Measurements from ENCODE around the gene PAGE2. TPM values are rescaled to one million over a fixed set of nuclear protein-coding genes. Genes with fewer than 3 reads are reported as not detected.
"Not testable (repeated sequence)": the region's sequence is repeated elsewhere in the genome, so short reads cannot be mapped to it uniquely, and the experiment has no call there.

PAGE2 gene, protein sequence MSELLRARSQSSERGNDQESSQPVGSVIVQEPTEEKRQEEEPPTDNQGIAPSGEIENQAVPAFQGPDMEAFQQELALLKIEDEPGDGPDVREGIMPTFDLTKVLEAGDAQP
- polyA plus RNA-seq (ENCODE audit: insufficient read length in 4 of 4) = not detected

DNA sequence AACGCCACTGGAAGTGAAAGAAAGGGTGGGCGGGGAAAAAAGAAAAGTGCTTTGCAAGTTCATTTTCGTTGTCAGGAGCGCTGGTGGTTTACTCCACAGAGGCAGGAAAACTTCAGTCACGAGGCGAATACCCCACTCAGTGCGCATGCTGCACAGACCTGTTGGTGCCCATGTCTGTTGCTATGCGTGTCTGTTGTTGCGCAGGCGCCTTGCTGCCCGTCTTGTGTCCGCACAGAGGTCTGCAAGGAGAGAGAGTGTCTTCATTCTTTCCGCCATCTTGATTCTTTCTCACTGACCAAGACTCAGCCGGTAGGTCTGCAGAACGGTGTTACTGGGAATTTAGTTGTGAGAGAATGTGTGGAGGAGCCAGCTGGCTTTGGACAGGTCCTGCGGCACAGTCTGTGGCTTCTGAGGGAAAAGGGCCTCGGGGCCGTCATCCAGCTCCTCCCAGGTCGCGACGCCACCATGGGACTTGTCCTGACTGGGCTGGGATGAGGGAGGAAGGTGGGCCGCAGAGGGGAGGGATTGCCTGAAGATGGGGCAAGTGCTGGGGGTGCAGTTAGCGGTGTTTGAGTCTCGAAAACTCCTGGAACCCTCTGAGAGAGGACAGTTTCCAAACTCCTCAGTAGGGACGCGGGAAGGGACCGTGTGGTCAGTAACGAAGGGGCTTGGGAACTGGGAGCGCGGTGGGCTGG, at the start of gene PAGE2:
TSS of gene PAGE2 (plus strand) at position 224 of the 695 bp plus-strand sequence. CDS start 1,003 bp downstream, outside the sequence.
- no peak for DNase-seq (ENCODE audit: low read depth in 4 of 4, low spot score in 2 of 4)

DNA sequence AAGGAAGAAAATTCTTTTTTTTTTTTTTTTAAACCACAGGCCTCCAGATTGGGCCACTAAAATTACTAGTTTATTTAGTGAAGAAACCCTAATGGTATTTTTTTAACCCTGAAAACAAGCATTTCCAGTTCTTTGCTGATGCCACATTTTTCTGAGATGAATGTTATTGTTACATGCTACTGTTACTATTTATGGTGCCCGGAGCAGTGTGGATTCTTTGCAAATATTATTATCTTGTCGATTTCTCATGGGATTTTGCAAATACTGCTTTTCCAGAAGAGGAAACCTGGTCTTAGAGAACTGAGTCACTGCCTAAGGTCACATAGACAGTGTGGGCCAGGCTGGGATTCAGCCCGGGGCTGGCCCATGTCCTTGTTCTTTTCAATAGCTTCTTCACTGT, 49.3 kb upstream of the PAGE2 start:
- DNase-seq (ENCODE audit: low read depth in 4 of 4, low spot score in 2 of 4) = no peak

DNA sequence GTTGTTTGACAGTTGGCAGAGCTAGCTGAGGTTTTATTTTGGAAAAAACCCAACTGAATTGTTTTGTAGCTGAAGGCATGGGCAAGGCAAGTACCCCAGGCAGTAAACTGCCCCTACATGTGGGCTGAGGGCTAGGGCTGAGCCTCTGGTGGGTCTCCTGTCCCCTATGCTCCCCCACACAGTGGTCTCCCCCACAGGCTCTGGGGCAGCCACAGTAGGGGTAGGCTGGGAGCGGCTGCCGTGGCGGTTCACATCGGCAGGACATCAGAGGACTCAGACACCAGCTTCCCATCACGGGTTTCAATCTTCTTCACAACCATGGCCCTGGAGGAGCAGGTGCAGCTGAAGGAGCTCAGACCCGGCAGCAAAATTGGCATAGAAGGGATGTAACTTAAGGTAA, 47.3 kb upstream of the PAGE2 start:
- DNase-seq (ENCODE audit: low read depth in 4 of 4, low spot score in 2 of 4) = no peak

DNA sequence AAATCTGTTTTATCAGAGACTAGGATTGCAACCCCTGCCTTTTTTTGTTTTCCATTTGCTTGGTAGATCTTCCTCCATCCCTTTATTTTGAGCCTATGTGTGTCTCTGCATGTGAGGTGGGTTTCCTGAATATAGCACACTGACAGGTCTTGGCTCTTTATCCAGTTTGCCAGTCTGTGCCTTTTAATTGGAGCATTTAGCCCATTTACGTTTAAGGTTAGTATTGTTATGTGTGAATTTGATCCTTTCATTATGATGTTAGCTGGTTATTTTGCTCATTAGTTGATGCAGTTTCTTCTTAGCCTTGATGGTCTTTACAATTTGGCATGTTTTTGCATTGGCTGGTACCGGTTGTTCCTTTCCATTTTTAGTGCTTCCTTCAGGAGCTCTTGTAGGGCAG, 38.2 kb upstream of the PAGE2 start:
- DNase-seq (ENCODE audit: low read depth in 4 of 4, low spot score in 2 of 4) = not testable (repeated sequence)

DNA sequence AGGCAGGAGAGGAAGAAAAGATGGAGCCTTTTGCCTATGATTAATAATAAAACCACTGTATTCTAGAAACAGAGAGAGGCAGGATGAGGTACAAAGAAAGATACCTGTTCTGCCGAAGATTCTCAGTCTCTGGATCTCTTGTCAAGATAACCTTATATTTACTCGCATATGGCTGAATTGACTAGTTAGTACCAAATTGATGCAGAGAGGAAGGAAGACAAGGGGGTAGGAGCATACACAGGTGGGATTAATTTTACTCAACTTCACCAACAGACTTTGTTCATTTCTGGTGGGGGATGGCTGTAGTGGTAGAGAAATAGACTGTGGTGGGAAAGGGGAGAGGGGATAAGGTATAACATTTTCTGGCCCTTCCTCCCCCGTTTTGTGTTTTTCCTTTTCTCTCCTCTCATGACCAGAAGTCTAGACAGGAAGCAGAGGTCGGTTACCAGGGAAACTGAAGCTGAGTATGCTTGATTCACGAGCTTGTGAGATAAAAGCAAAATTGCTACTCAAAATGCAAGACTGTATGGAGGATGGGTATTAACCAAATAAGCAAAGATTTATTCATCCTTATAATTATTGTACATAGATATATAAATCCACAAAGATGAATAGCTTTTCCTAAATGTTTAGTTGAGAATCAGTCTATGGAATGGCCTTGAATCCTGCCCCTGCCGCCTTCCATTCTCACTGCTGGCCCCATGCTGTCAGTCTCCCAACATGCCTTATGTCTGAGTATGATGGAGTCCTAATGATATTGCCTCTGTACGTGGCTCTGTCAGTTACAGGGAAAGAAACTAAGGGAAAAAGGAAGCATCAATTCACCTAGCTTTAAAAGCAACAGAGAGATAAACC, 31.8 kb upstream of the PAGE2 start:
- DNase-seq (ENCODE audit: low read depth in 4 of 4, low spot score in 2 of 4) = peak in 1 of 4 donors; percentile 23

DNA sequence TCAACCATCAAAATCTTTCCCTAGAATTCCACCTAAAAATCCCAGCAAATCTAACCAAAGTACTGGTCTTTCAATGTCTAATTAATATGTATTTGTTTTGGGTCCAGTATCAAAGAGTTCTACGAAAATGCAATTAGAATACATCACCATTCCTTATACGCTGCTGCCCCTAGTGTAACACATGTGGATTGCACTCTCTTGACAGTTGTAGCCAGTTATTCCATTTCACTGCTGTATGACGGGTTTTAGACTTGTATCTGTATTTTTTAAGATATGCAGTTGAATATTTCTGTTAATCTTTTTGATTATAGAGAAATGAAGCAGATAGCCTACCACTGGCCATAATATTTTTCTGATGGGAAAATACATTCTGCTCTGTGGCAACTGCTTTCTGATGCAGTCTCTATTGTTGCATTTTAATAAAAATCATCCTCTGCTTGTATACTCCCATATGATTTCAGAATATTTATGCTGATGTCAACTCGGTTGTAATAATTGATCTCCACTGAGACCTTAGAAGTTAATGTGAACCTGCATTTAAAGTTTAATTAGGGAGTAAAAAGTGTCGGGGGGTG, 31.1 kb upstream of the PAGE2 start:
- DNase-seq (ENCODE audit: low read depth in 4 of 4, low spot score in 2 of 4) = peak in 1 of 4 donors; percentile 16

DNA sequence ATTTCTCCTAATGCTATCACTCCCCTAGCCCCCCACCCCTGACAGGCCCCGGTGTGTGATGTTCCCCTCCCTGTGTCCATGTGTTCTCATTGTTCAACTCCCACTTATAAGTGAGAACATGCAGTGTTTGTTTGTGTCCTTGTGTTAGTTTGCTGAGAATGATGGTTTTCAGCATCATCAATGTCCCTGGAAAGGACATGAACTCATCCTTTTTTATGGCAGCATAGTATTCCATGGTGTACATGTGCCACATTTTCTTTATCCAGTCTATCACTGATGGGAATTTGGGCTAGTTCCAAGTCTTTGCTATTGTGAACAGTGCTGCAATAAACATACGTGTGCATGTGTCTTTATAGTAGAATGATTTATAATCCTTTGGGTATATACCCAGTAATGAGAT, 21.6 kb upstream of the PAGE2 start:
- DNase-seq (ENCODE audit: low read depth in 4 of 4, low spot score in 2 of 4) = not testable (repeated sequence)

DNA sequence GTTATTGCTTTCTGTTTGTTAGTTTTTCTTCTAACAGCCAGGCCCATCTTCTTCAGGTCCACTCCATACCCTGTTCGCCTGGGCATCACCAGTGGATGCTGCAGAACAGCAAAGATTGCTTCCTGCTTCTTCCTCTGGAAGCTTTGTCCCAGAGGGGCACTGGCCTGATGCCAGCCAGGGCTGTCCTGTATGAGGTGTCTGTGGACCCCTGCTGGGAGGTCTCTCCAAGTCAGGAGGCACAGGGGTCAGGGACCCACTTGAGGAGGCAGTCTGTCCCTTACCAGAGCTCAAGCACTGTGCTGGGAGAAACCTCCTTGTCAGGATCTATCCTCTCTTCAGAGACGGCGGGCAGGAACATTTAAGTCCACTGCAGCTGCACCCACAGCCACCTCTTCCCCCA, 16.5 kb upstream of the PAGE2 start:
- DNase-seq (ENCODE audit: low read depth in 4 of 4, low spot score in 2 of 4) = no peak

DNA sequence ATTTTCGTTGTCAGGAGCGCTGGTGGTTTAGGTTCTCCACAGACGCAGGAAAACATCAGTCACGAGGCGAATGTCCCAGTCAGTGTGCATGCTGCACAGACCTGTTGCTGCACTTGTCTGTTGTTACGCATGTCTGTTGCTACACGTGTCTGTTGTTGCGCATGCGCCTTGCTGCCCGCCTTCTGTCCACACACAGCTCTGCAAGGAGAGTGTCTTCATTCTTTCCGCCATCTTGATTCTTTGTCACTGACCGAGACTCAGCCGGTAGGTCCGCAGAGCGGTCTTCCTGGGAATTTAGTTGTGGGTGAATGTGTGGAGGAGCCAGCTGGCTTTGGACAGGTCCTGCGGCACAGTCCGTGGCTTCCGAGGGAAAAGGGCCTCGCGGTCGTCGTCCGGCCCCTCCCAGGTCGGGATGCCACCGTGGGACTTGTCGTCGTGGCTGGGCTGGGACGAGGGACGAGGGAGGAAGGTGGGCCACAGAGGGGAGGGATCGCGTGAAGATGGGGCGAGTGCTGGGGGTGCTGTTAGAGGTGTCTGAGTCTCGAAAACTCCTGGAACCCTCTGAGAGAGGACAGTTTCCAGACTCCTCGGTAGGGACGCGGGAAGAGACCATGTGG, 13.9 kb upstream of the PAGE2 start, which contains the start of gene PAGE2B:
TSS of gene PAGE2B (plus strand) at position 180 of the 617 bp plus-strand sequence. CDS start 1,012 bp downstream, outside the sequence.
- DNase-seq (ENCODE audit: low read depth in 4 of 4, low spot score in 2 of 4) = no peak

DNA sequence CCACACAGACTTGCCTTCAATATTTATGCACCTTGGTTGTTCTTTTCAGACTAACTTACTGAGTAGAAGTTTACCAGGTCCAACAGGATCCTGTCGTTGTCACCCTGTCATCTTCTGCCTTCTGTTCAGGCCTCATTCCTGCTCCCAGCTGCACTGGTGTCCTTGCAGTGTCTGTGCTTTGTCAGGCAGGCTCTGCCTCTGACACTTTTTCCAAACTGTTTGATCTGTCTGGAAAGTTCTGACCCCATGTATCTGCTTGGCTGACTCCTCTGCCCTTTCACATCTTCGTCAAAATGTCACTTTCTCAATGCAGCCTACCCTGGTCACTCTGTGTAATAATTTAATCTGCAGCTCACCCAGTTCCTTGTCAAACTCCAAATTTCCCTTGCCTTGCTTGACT, 9.9 kb downstream of the PAGE2 start:
- DNase-seq (ENCODE audit: low read depth in 4 of 4, low spot score in 2 of 4) = no peak

DNA sequence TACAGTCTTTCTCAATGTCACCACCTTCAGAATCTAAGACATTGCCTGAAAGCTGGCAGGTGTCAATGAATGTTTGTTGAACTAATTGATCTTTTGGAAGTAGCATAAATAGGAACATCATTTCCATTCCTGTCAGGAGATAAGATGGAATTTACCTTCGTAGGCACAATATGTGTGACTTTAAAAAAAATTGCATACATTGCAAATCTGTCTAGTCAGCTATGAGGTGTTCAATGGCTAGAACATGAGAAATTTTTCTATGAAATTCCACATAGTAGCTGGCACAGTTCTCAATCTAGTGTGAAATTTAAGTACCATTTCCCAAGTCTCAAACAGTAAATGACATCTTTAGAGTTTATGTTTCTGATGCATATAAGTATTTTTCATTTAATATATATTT, 10.3 kb downstream of the PAGE2 start:
- no peak for DNase-seq (ENCODE audit: low read depth in 4 of 4, low spot score in 2 of 4)

DNA sequence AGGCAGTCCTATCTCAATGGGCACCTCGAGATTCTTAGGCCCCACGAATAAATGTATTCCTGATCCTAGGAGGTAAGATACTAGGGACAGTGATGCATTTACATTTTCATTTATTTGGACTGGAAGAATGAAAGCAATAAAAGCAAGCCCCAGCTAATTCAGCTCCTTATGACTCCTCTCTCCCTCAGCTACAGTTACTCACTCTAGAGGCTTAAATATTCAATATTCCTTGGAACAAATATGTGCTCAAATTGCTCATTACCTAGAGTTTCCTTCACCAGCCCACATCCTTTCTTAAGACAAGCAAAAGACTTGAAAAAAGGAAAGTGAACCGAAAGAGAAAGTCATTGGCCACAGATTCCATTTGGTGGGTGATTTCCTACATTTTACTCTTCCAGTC, 13.9 kb downstream of the PAGE2 start:
- no peak for DNase-seq (ENCODE audit: low read depth in 4 of 4, low spot score in 2 of 4)

DNA sequence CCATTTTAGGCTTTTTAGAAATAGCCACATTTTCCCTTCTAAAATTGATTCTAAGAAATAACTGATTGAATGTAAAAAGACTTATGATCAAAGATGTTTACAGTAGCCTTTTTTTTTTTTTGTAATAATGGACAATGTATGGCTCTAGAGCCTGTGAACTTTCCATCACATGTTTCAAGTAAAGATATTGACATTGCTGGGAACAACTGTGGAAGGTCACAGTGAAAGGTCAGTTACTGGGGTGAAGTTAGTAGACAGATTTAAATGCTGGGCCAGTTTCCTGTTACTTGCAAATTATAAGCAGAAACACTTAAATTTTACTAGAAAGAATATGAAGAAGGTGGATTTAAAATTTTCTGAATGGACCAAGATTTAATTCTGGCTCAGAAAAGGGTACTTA, 18.4 kb downstream of the PAGE2 start:
- no peak for DNase-seq (ENCODE audit: low read depth in 4 of 4, low spot score in 2 of 4)

DNA sequence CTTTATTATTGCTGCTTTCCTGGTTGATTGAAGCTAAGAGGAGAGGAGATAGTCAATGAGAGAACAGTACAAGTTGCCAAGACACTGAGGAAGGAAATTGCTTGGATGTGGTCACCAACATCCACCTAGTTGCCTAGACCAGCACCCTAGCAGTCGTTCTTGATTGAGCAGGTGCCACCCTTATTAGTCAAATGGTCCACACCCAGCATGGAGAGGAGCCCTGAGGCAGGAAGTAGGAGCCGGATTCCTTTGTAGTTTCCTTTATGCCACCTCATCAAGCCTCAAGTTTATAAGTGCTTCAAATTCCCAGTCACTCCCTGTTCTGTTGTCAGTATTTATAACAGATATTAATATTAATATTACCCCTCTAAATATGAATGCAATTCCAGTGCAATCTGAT, 19.1 kb downstream of the PAGE2 start:
- no peak for DNase-seq (ENCODE audit: low read depth in 4 of 4, low spot score in 2 of 4)

DNA sequence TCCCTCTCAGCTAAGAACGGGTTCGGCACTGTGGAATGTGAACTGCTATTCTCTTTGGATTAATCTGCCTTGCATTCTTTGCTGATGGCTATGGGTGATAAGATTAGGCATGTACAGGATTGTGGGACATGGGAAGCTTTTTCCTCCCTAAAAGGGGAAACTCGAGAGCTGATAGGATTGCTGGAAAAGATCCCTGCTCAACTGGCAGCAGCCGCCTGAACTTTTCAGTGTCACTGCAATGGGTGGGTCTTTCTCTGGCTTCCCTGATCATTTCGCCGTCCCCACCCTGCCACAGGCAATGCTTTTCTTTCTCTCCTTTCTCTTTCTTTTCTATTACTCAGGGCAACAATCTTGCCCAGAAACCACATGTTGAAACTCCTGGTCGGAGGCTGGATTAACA, 20.5 kb downstream of the PAGE2 start:
- no peak for DNase-seq (ENCODE audit: low read depth in 4 of 4, low spot score in 2 of 4)

DNA sequence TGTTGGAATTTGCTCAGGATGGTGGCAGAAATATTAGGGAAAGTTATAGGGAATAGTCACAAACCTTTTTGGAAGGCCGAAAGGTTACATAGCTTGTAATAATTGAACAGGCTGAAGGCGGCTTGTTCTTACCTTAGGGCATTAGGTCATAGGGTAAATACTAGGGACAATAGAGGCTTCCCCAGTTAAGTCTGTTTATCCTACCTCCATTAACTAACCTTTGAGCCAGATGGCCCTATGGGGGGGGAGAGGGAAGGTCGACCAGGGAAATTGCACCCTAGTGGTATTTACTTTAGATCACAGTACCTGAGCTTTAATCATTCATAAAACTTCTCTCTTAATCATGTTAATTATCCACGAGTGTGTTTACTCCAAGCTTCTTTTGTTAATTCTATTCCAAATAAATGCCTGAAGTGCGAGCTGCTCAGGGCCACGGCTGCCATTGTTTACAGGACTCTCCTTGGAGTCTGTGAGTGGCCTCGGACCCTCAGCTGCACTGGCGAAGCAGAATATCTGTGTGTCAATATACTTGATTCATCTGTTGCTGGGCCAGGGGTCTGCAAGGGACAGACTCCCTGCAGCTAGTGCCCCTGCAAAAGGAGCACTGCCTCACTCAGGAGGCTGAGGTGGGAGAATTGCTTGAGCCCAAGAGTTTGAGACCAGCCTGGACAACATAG, 22.9 kb downstream of the PAGE2 start:
- no peak for DNase-seq (ENCODE audit: low read depth in 4 of 4, low spot score in 2 of 4)

DNA sequence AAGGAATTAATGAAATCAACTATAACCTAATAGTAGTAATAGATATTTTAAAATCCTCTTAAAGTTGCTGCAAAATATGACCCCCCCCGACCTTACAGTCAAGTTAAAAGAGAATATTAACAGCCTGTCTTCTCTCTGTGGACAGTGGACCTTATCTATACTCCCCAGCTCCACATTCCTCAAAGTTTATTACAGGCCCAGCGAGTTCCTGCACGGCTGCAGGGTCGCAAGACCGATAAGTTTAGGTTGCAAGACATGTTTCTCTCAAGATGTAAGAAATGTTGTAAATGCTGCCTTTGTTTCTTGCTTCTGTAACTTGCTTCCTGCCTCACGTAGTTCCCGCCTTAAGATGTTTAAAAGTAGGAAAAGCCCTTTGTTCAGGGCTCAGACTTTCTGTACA, 27.8 kb downstream of the PAGE2 start:
- DNase-seq (ENCODE audit: low read depth in 4 of 4, low spot score in 2 of 4) = not testable (repeated sequence)

DNA sequence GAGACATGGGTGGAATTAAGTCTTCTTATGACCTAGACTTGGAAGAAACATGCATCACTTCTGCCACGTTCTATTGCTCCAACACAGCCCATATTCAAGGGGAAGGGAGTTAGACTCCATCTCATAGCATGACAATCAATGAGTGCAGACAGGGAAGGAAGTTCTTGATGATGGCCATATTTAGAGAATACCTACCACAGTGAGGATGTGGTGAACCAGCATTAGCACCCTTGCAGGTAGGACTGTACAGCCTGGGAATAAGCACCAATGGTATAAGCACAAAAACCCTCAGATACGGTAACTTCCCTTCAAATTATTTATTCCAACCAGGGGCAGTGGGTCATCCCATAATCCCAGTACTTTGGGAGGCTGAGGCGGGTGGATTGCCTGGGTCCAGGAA, 29.8 kb downstream of the PAGE2 start:
- DNase-seq (ENCODE audit: low read depth in 4 of 4, low spot score in 2 of 4) = no peak

DNA sequence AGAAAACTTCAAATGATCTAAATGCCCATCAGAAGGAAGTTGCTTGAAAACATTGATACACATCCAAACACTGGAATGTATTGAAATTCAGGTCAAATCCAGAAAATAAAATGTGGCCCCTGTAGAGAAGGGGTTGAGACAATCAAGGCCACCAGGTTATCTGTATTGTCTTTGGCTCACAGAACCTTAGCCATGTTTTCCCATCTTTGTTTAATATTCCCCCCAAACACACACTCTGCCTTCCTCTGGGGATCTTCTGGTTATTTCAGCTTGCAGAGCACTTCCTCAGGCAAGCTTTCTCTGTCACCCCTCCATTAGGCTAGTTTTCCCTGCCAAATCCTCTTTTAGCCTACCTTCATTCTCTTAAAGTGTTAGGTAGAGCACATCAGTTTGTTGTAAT, 30.5 kb downstream of the PAGE2 start:
- DNase-seq (ENCODE audit: low read depth in 4 of 4, low spot score in 2 of 4) = no peak

DNA sequence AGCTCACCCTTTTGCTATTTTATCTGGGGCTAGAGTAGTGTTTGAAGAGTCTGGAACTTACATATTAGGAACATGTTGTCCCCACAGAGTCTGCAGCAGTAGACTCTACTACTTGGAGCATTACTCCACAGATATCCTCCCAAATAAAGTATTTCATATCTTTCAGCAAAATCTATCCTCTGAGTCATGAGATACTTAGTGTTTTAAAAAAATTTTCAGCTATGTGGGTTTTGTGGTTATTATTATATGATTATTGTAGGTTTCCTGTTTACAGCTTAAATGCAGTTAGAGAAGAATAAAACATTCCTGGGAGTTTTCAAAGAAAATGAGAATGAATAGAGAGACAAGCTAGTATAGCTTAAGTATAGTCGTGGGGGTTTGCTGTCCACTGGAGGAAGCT, 30.9 kb downstream of the PAGE2 start:
- DNase-seq (ENCODE audit: low read depth in 4 of 4, low spot score in 2 of 4) = no peak
